ENCODE data around the gene PCSK6. TPM values are rescaled to one million over a fixed set of nuclear protein-coding genes. Genes with fewer than 3 reads are reported as not detected.

PCSK6 gene
- total RNA-seq, 1 experiment from 2014 or later = 10.6 TPM

DNA sequence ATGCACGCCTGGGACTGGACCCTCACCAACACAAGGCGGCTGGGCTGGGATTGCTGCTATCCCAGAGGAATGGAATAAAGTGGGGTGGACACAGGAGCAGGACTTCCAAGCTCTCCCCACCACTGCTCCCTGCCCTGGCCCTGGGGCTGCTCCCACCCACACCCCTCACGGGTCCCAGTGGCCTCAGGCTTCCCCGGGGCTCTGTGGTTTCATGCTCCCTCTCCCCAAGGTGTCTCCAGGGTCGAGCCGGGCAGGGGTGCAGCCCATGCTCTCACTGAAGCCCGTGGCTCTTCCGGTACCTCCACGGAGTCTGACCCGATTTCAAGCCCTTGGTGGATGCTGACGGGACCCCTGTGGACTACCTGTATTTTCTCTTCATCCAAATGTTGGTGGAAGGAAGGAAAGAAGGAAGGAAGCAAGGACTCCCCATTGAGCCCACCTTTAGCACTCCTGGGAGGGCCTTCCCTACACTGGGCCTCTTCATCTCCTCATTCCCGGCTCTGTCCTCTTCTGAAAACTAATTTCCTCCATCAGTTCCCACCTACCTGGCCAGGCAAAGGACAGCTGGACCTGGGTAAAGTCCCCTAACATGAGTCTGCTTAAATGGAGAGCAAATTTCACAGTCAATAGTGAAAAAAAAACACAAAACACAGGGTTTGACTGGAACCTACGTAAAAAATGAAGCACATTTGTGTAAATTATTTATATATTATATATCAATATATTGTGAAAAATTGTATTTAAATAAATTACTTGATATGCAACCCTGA lies 44.0 kb upstream of the PCSK6 start:
- in situ Hi-C loops (cut with HindIII; ENCODE audit: low pct_unique_long_range_greater_than_20kb, low sequenced_read_pairs) = no loop called here
- no peak overlapping the region for H3K4me3 ChIP-seq (ENCODE audit: low read depth in 2 of 2, low read length in 2 of 2)
- ATAC-seq (no peak), DNase-seq (ENCODE audit: low read depth, low spot score) (no peak)
- CTCF ChIA-PET = no interaction called here
- no peaks in the 10 kb centered on the region for H3K4me1 ChIP-seq (ENCODE audit: control insufficient read depth, insufficient read depth, low read length)
- H3K27me3 ChIP-seq (ENCODE audit: control insufficient read depth, insufficient read depth, low read length) = no peaks in the 10 kb centered on the region
- intact Hi-C loops (cut with micrococcal nuclease; ENCODE audit: unreplicated experiment) = no loop called here
- TF ChIP-seq POLR2AphosphoS5 (IDR thresholded peaks at IDR 0.05; ENCODE audit: low read depth, low read length) = no peak
- TF ChIP-seq SIN3A (IDR thresholded peaks at IDR 0.05; ENCODE audit: borderline replicate concordance, insufficient read depth, low read depth, low read length) = no peak
- TF ChIP-seq, protein P1, sequence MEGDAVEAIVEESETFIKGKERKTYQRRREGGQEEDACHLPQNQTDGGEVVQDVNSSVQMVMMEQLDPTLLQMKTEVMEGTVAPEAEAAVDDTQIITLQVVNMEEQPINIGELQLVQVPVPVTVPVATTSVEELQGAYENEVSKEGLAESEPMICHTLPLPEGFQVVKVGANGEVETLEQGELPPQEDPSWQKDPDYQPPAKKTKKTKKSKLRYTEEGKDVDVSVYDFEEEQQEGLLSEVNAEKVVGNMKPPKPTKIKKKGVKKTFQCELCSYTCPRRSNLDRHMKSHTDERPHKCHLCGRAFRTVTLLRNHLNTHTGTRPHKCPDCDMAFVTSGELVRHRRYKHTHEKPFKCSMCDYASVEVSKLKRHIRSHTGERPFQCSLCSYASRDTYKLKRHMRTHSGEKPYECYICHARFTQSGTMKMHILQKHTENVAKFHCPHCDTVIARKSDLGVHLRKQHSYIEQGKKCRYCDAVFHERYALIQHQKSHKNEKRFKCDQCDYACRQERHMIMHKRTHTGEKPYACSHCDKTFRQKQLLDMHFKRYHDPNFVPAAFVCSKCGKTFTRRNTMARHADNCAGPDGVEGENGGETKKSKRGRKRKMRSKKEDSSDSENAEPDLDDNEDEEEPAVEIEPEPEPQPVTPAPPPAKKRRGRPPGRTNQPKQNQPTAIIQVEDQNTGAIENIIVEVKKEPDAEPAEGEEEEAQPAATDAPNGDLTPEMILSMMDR (IDR thresholded peaks at IDR 0.05) = no peak
- TF ChIP-seq, protein P2, sequence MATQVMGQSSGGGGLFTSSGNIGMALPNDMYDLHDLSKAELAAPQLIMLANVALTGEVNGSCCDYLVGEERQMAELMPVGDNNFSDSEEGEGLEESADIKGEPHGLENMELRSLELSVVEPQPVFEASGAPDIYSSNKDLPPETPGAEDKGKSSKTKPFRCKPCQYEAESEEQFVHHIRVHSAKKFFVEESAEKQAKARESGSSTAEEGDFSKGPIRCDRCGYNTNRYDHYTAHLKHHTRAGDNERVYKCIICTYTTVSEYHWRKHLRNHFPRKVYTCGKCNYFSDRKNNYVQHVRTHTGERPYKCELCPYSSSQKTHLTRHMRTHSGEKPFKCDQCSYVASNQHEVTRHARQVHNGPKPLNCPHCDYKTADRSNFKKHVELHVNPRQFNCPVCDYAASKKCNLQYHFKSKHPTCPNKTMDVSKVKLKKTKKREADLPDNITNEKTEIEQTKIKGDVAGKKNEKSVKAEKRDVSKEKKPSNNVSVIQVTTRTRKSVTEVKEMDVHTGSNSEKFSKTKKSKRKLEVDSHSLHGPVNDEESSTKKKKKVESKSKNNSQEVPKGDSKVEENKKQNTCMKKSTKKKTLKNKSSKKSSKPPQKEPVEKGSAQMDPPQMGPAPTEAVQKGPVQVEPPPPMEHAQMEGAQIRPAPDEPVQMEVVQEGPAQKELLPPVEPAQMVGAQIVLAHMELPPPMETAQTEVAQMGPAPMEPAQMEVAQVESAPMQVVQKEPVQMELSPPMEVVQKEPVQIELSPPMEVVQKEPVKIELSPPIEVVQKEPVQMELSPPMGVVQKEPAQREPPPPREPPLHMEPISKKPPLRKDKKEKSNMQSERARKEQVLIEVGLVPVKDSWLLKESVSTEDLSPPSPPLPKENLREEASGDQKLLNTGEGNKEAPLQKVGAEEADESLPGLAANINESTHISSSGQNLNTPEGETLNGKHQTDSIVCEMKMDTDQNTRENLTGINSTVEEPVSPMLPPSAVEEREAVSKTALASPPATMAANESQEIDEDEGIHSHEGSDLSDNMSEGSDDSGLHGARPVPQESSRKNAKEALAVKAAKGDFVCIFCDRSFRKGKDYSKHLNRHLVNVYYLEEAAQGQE (IDR thresholded peaks at IDR 0.05; ENCODE audit: insufficient read depth in 1 of 2, low read depth in 2 of 2, low read length in 1 of 2) = no peak
- no peak overlapping the region for H3K27ac ChIP-seq (ENCODE audit: low read length)
- POLR2A ChIA-PET = no interaction called here
- no peaks in the 10 kb centered on the region for H3K36me3 ChIP-seq (ENCODE audit: control insufficient read depth, insufficient read depth, low read length)
- no peaks in the 10 kb centered on the region for H3K9me3 ChIP-seq (ENCODE audit: control insufficient read depth, insufficient read depth, low read depth, low read length)
- BruUV-seq (replicated peaks) = no TSS peak

GRCh38 chr15:101532865-101533264 lies 43.4 kb upstream of the PCSK6 start:
- Histone ChIP-seq H3K4me1 (ENCODE audit: control insufficient read depth, insufficient read depth, low read length) (no peaks in the 10 kb centered on the region), H3K27ac (ENCODE audit: low read length) (no peak overlapping the region), H3K36me3 (ENCODE audit: control insufficient read depth, insufficient read depth, low read length) (no peaks in the 10 kb centered on the region), H3K27me3 (ENCODE audit: control insufficient read depth, insufficient read depth, low read length) (no peaks in the 10 kb centered on the region), H3K9me3 (ENCODE audit: control insufficient read depth, insufficient read depth, low read depth, low read length) (no peaks in the 10 kb centered on the region), H3K4me3 (ENCODE audit: low read depth in 2 of 2, low read length in 2 of 2) (no peak overlapping the region)
- CTCF ChIA-PET = no interaction called here
- ATAC-seq = no peak
- POLR2A ChIA-PET = no interaction called here
- in situ Hi-C loops (cut with HindIII; ENCODE audit: low pct_unique_long_range_greater_than_20kb, low sequenced_read_pairs) = no loop called here
- DNase-seq (ENCODE audit: low read depth, low spot score) = no peak
- BruUV-seq (replicated peaks) = no TSS peak
- TF ChIP-seq, protein P1 (IDR thresholded peaks at IDR 0.05) = no peak
- TF ChIP-seq, protein P2 (IDR thresholded peaks at IDR 0.05; ENCODE audit: insufficient read depth in 1 of 2, low read depth in 2 of 2, low read length in 1 of 2) = no peak
- TF ChIP-seq SIN3A (IDR thresholded peaks at IDR 0.05; ENCODE audit: borderline replicate concordance, insufficient read depth, low read depth, low read length) = no peak
- TF ChIP-seq POLR2AphosphoS5 (IDR thresholded peaks at IDR 0.05; ENCODE audit: low read depth, low read length) = no peak
- no peak for TF ChIP-seq TCF7L2 (IDR thresholded peaks at IDR 0.05; ENCODE audit: low read depth, low read length)
- intact Hi-C loops (cut with micrococcal nuclease; ENCODE audit: unreplicated experiment) = no loop called here

All from Panc1 (cell line).